Measurements from ENCODE around the gene LRRC75A. TPM values are rescaled to one million over a fixed set of nuclear protein-coding genes. Genes with fewer than 3 reads are reported as not detected.

The LRRC75A gene
- total and polyA plus RNA-seq, 2 experiments from 2014 or later = 5.3 to 26.2 TPM

DNA sequence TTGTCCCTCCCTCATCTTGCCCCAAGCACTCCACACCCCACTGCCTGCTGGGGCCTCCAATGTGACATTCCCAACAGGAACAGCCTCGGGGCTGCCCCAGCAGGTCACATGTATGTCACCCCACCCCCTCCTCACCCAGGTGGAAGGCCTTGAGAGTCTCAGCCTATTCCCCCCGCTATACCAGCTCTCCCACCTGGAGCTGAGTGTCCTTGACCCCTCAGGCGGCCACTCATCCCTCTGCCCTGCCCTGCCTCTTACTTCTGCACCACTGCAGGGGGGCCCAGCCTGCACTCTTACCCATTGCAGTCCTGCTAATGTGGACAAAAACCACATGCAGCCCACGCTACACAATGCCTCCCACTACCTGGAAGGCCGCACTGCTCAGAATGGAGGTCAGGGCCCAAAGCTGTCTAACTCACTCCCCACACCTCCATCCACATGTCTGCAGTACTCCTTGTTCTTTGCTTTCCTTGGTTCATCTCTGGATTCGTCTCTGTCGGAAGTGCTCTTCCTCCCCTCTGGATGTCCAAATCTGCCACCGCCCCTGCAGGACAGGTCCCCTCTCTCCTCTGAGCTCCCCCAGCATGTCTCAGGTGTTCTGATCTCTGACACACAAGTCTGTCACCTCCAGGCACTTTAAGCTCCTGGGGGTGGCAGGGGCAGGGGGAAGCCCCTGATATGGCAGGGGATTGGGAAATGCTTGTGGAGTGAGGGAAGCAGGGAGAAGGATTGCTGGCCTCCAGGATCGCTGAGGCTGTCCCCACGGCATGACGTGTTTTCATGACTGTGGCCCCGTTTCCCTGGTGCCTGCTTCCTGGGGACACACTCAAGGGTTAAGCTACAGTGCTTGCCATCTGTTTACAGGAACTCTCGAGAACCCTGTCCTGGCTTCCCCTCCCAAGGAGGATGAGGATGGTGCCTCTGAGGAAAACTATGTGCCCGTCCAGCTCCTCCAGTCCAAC, 55.8 kb downstream of the LRRC75A start:
- Histone ChIP-seq H4K20me1 (replicated peaks; ENCODE audit: insufficient read depth) (peaks cover 17% of the 10 kb centered on the region), H3K9me2 (ENCODE audit: insufficient read depth) (no peaks in the 10 kb centered on the region), H3K27ac (ENCODE audit: low read depth) (no peak overlapping the region), H3F3A (replicated peaks; ENCODE audit: low read depth) (peaks cover 24% of the 10 kb centered on the region), H3K4me1 (ENCODE audit: insufficient read depth) (peaks cover 25% of the 10 kb centered on the region), H3K4me3 (no peak overlapping the region), H3K36me3 (ENCODE audit: insufficient read depth) (peaks cover 18% of the 10 kb centered on the region), H2AFZ (no peak overlapping the region; the same call in 1 of the 2 replicates), H3K79me2 (replicated peaks; ENCODE audit: insufficient read depth) (peaks cover 22% of the 10 kb centered on the region), H3K27me3 (ENCODE audit: insufficient read depth) (no peaks in the 10 kb centered on the region), H3K4me2 (no peak overlapping the region)
- Mint-ChIP-seq H3K9me3 (peaks cover 5% of the 10 kb centered on the region; the same call in 2 of the 3 replicates), H3K36me3 (ENCODE audit: low read depth) (peaks cover 25% of the 10 kb centered on the region), H3K4me1 (peaks cover 30% of the 10 kb centered on the region), H3K4me3 (no peak overlapping the region), H3K27ac (no peak overlapping the region), H3K27me3 (ENCODE audit: insufficient read depth, low read depth, poor library complexity) (peaks cover 53% of the 10 kb centered on the region)
- DNase-seq (ENCODE audit: low spot score) (no peak), ATAC-seq (no peak)
- TF ChIP-seq ZNF114 (CRISPR knock-in tag; IDR thresholded peaks at IDR 0.05) = no peak
- TF ChIP-seq, protein P1, sequence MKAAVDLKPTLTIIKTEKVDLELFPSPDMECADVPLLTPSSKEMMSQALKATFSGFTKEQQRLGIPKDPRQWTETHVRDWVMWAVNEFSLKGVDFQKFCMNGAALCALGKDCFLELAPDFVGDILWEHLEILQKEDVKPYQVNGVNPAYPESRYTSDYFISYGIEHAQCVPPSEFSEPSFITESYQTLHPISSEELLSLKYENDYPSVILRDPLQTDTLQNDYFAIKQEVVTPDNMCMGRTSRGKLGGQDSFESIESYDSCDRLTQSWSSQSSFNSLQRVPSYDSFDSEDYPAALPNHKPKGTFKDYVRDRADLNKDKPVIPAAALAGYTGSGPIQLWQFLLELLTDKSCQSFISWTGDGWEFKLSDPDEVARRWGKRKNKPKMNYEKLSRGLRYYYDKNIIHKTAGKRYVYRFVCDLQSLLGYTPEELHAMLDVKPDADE (IDR thresholded peaks at IDR 0.05) = no peak
- TF ChIP-seq EZH2 (IDR thresholded peaks at IDR 0.05; ENCODE audit: low read depth, unreplicated experiment) = no peak

DNA sequence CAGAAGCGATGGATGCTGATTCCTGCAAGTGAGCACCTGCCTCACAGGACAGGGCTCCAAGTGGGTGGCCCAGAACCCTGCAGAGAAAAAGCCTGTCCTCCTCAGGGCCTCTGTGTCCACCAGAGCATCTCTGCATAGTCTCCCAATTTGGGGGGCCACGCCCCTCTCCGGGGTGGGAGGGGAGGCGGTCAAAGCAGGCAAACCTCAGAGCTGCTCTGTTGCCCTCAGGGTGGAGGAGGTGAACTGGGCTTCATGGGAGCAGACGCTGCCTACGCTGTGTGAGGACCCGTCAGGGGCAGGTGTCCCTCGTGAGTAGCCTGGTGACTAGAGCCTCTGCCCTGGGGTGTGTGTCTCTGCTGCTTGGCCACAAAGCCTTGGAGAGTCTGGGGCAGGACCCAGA, 57.3 kb downstream of the LRRC75A start:
- H3K27me3 ChIP-seq (ENCODE audit: insufficient read depth) = no peaks in the 10 kb centered on the region
- peak; percentile 51 for DNase-seq (ENCODE audit: low spot score)
- H3K4me2 ChIP-seq = no peak overlapping the region; the same call in 1 of the 2 replicates
- peaks cover 2% of the 10 kb centered on the region; the same call in 1 of the 2 replicates for H3K36me3 ChIP-seq (ENCODE audit: insufficient read depth)
- Mint-ChIP-seq H3K27me3 (ENCODE audit: insufficient read depth, low read depth, poor library complexity) (peaks cover 38% of the 10 kb centered on the region), H3K4me3 (no peak overlapping the region; the same call in 2 of the 3 replicates), H3K27ac (no peak overlapping the region; the same call in 1 of the 2 replicates), H3K36me3 (ENCODE audit: low read depth) (peaks cover 10% of the 10 kb centered on the region), H3K9me3 (peaks cover 3% of the 10 kb centered on the region; the same call in 2 of the 3 replicates), H3K4me1 (peaks cover 18% of the 10 kb centered on the region)
- no peak overlapping the region for H3K27ac ChIP-seq (ENCODE audit: low read depth)
- H3F3A ChIP-seq (replicated peaks; ENCODE audit: low read depth) = peaks cover 8% of the 10 kb centered on the region
- ATAC-seq = peak; percentile 14
- H2AFZ ChIP-seq = peak overlapping the region; percentile 88
- H3K4me1 ChIP-seq (ENCODE audit: insufficient read depth) = peaks cover 9% of the 10 kb centered on the region
- H3K4me3 ChIP-seq = no peak overlapping the region
- H3K9me2 ChIP-seq (ENCODE audit: insufficient read depth) = no peaks in the 10 kb centered on the region
- H4K20me1 ChIP-seq (replicated peaks; ENCODE audit: insufficient read depth) = peaks cover 3% of the 10 kb centered on the region; the same call in 1 of the 2 replicates
- H3K79me2 ChIP-seq (replicated peaks; ENCODE audit: insufficient read depth) = peaks cover 8% of the 10 kb centered on the region
- TF ChIP-seq NANOG (IDR thresholded peaks at IDR 0.05; ENCODE audit: borderline replicate concordance) (no peak), CREB1 (CRISPR knock-in tag; IDR thresholded peaks at IDR 0.05; ENCODE audit: low read depth) (no peak)
- TF ChIP-seq, protein P1 (IDR thresholded peaks at IDR 0.05) = no peak
- TF ChIP-seq, protein P2, sequence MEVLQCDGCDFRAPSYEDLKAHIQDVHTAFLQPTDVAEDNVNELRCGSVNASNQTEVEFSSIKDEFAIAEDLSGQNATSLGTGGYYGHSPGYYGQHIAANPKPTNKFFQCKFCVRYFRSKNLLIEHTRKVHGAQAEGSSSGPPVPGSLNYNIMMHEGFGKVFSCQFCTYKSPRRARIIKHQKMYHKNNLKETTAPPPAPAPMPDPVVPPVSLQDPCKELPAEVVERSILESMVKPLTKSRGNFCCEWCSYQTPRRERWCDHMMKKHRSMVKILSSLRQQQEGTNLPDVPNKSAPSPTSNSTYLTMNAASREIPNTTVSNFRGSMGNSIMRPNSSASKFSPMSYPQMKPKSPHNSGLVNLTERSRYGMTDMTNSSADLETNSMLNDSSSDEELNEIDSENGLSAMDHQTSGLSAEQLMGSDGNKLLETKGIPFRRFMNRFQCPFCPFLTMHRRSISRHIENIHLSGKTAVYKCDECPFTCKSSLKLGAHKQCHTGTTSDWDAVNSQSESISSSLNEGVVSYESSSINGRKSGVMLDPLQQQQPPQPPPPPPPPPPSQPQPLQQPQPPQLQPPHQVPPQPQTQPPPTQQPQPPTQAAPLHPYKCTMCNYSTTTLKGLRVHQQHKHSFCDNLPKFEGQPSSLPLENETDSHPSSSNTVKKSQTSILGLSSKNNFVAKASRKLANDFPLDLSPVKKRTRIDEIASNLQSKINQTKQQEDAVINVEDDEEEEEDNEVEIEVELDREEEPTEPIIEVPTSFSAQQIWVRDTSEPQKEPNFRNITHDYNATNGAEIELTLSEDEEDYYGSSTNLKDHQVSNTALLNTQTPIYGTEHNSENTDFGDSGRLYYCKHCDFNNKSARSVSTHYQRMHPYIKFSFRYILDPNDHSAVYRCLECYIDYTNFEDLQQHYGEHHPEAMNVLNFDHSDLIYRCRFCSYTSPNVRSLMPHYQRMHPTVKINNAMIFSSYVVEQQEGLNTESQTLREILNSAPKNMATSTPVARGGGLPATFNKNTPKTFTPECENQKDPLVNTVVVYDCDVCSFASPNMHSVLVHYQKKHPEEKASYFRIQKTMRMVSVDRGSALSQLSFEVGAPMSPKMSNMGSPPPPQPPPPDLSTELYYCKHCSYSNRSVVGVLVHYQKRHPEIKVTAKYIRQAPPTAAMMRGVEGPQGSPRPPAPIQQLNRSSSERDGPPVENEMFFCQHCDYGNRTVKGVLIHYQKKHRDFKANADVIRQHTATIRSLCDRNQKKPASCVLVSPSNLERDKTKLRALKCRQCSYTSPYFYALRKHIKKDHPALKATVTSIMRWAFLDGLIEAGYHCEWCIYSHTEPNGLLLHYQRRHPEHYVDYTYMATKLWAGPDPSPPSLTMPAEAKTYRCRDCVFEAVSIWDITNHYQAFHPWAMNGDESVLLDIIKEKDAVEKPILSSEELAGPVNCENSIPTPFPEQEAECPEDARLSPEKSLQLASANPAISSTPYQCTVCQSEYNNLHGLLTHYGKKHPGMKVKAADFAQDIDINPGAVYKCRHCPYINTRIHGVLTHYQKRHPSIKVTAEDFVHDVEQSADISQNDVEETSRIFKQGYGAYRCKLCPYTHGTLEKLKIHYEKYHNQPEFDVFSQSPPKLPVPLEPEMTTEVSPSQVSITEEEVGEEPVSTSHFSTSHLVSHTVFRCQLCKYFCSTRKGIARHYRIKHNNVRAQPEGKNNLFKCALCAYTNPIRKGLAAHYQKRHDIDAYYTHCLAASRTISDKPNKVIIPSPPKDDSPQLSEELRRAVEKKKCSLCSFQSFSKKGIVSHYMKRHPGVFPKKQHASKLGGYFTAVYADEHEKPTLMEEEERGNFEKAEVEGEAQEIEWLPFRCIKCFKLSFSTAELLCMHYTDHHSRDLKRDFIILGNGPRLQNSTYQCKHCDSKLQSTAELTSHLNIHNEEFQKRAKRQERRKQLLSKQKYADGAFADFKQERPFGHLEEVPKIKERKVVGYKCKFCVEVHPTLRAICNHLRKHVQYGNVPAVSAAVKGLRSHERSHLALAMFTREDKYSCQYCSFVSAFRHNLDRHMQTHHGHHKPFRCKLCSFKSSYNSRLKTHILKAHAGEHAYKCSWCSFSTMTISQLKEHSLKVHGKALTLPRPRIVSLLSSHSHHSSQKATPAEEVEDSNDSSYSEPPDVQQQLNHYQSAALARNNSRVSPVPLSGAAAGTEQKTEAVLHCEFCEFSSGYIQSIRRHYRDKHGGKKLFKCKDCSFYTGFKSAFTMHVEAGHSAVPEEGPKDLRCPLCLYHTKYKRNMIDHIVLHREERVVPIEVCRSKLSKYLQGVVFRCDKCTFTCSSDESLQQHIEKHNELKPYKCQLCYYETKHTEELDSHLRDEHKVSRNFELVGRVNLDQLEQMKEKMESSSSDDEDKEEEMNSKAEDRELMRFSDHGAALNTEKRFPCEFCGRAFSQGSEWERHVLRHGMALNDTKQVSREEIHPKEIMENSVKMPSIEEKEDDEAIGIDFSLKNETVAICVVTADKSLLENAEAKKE (CRISPR knock-in tag; IDR thresholded peaks at IDR 0.05) = no peak
- TF ChIP-seq, protein P3, sequence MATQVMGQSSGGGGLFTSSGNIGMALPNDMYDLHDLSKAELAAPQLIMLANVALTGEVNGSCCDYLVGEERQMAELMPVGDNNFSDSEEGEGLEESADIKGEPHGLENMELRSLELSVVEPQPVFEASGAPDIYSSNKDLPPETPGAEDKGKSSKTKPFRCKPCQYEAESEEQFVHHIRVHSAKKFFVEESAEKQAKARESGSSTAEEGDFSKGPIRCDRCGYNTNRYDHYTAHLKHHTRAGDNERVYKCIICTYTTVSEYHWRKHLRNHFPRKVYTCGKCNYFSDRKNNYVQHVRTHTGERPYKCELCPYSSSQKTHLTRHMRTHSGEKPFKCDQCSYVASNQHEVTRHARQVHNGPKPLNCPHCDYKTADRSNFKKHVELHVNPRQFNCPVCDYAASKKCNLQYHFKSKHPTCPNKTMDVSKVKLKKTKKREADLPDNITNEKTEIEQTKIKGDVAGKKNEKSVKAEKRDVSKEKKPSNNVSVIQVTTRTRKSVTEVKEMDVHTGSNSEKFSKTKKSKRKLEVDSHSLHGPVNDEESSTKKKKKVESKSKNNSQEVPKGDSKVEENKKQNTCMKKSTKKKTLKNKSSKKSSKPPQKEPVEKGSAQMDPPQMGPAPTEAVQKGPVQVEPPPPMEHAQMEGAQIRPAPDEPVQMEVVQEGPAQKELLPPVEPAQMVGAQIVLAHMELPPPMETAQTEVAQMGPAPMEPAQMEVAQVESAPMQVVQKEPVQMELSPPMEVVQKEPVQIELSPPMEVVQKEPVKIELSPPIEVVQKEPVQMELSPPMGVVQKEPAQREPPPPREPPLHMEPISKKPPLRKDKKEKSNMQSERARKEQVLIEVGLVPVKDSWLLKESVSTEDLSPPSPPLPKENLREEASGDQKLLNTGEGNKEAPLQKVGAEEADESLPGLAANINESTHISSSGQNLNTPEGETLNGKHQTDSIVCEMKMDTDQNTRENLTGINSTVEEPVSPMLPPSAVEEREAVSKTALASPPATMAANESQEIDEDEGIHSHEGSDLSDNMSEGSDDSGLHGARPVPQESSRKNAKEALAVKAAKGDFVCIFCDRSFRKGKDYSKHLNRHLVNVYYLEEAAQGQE (IDR thresholded peaks at IDR 0.05; ENCODE audit: unreplicated experiment) = no peak
